ENCODE data around the gene NFKBIE. TPM values are rescaled to one million over a fixed set of nuclear protein-coding genes. Genes with fewer than 3 reads are reported as not detected.

Gene NFKBIE
- total and polyA plus RNA-seq, 12 donors, result 1.5 to 8.7 (median 3.6) TPM

DNA sequence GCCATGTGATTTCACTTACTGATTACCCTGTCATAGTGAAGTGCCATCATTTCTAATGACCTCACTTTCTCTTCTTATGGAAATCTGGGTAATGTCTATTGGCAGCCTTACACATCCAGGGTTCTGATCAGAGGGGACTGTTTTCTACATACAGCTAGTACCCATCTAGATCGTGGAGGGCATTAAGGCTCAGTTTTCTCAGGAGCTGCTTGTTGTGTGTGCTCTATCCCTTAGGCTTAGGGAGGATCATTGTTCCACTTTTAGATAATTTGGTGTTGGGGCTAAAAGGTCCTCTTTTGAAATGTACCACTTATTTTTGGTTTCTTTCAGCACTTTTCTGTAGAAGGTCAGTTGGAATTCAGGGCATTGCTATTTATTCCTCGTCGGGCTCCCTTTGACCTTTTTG is 14.6 kb downstream of the NFKBIE start:
- H3K27me3 ChIP-seq, result no peaks in the 10 kb centered on the region
- intact Hi-C loops (cut with DNase I), result loop anchor here in 1 of 10 donors (10.0 kb wide), 1 partner anchor 156 kb away; no protein-coding TSS in a partner anchor
- peak overlapping the region in 2 of 10 donors; percentile 2 to 37 for H3K27ac ChIP-seq
- H3K9me3 ChIP-seq, result no peaks in the 10 kb centered on the region
- ATAC-seq (no peak), DNase-seq (no peak)
- 69 to 74% methylated on average over 3 of the region's 3 CpGs for WGBS, 2 donors
- TF ChIP-seq, protein P1, sequence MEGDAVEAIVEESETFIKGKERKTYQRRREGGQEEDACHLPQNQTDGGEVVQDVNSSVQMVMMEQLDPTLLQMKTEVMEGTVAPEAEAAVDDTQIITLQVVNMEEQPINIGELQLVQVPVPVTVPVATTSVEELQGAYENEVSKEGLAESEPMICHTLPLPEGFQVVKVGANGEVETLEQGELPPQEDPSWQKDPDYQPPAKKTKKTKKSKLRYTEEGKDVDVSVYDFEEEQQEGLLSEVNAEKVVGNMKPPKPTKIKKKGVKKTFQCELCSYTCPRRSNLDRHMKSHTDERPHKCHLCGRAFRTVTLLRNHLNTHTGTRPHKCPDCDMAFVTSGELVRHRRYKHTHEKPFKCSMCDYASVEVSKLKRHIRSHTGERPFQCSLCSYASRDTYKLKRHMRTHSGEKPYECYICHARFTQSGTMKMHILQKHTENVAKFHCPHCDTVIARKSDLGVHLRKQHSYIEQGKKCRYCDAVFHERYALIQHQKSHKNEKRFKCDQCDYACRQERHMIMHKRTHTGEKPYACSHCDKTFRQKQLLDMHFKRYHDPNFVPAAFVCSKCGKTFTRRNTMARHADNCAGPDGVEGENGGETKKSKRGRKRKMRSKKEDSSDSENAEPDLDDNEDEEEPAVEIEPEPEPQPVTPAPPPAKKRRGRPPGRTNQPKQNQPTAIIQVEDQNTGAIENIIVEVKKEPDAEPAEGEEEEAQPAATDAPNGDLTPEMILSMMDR (IDR thresholded peaks at IDR 0.05), result no peak
- H3K4me1 ChIP-seq, result peaks cover 8 to 78% (median 44%) of the 10 kb centered on the region in 9 donors
- no peak overlapping the region for H3K4me3 ChIP-seq
- H3K36me3 ChIP-seq, result peaks cover 6 to 80% (median 66%) of the 10 kb centered on the region in 9 donors

DNA sequence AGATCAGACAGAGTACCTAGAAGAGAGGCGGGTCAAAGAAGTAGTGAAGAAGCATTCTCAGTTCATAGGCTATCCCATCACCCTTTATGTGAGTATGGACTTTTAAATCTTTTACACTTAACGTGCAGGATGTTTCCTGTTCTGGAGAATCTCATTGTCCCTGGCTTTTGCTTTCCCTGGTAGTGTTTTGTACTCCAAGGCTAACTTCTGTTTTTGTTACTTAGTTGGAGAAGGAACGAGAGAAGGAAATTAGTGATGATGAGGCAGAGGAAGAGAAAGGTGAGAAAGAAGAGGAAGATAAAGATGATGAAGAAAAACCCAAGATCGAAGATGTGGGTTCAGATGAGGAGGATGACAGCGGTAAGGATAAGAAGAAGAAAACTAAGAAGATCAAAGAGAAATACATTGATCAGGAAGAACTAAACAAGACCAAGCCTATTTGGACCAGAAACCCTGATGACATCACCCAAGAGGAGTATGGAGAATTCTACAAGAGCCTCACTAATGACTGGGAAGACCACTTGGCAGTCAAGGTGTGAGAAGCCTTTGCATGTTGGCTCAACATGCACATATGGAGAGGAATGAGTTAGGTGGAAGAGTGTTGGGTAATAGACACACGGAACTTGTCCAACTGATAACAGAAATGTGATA is 15.2 kb downstream of the NFKBIE start:
- no peak overlapping the region for H3K4me3 ChIP-seq
- no peak for ATAC-seq
- H3K27me3 ChIP-seq, result no peaks in the 10 kb centered on the region
- 60 to 64% methylated on average over 6 of the region's 6 CpGs for WGBS, 2 donors
- no peak overlapping the region for H3K27ac ChIP-seq
- peaks cover 9 to 78% (median 48%) of the 10 kb centered on the region in 9 donors for H3K4me1 ChIP-seq
- TF ChIP-seq, protein P1 (IDR thresholded peaks at IDR 0.05), result no peak
- peaks cover 6 to 75% (median 66%) of the 10 kb centered on the region in 9 donors for H3K36me3 ChIP-seq
- no peaks in the 10 kb centered on the region for H3K9me3 ChIP-seq
- no peak for DNase-seq
- intact Hi-C loops (cut with DNase I), result loop anchor here in 1 of 10 donors (10.0 kb wide), 1 partner anchor 155 kb away; no protein-coding TSS in a partner anchor

DNA sequence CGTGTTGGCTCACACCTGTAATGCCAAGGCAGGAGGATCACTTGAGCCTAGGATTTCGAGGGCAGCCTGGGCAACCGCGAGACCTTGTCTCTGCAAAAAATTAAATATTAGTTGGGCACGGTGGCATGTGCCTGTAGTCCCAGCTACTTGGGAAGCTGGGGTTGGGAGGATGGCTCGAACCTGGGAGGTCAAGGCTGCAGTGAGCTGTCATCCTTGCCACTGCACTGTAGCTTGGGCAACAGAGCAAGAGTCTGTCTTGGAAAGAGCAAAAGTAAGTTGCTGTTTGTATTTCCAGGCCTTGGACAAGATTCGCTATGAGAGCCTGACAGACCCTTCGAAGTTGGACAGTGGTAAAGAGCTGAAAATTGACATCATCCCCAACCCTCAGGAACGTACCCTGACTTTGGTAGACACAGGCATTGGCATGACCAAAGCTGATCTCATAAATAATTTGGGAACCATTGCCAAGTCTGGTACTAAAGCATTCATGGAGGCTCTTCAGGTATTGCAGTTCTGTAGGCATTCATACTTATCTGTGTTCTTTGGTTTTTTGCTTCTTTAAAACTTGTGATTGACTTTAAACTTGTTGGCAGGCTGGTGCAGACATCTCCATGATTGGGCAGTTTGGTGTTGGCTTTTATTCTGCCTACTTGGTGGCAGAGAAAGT is 16.1 kb downstream of the NFKBIE start:
- Histone ChIP-seq H3K27ac (peak overlapping the region in 1 of 10 donors; percentile 25), H3K36me3 (peaks cover 6 to 65% (median 56%) of the 10 kb centered on the region in 9 donors), H3K4me3 (peak overlapping the region in 7 of 10 donors; percentile 76 to 98 (median 85)), H3K9me3 (no peaks in the 10 kb centered on the region), H3K27me3 (no peaks in the 10 kb centered on the region), H3K4me1 (peaks cover 9 to 71% (median 48%) of the 10 kb centered on the region in 9 donors)
- WGBS, 2 donors, result 70% methylated on average over 9 of the region's 9 CpGs
- ATAC-seq (no peak), DNase-seq (no peak)
- TF ChIP-seq, protein P1 (IDR thresholded peaks at IDR 0.05), result no peak
- intact Hi-C loops (cut with DNase I), result no loop called here

DNA sequence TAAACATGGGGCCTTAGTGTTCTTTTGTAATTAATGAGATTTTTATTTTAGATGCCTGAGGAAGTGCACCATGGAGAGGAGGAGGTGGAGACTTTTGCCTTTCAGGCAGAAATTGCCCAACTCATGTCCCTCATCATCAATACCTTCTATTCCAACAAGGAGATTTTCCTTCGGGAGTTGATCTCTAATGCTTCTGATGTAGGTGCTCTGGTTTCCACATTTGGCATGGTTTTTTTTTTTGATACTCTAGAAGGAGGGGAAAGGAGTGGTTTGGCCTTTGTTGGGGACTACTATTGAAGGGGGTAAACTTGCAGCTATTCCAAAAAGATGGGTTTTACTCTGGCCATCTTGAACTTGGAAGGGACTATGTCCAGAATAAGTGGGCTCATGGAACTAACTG is 16.8 kb downstream of the NFKBIE start:
- ATAC-seq, result no peak
- WGBS, 2 donors, result 27 to 47% methylated on average over 1 of the region's 1 CpG
- Histone ChIP-seq H3K4me1 (peaks cover 9 to 65% (median 48%) of the 10 kb centered on the region in 9 donors), H3K27me3 (no peaks in the 10 kb centered on the region), H3K9me3 (no peaks in the 10 kb centered on the region), H3K27ac (peak overlapping the region in 6 of 10 donors; percentile 93 to 100 (median 98)), H3K36me3 (peaks cover 2 to 59% (median 50%) of the 10 kb centered on the region in 9 donors), H3K4me3 (peak overlapping the region in 9 of 10 donors; percentile 68 to 98 (median 85))
- intact Hi-C loops (cut with DNase I), result no loop called here
- no peak for DNase-seq
- TF ChIP-seq, protein P1 (IDR thresholded peaks at IDR 0.05), result no peak

Data from heart right ventricle (tissue), 16 donors.